Central memory CD8-positive, alpha-beta T cell (primary cell): ENCODE results near the gene HSD17B8.
A peak's percentile ranks its signal among the peaks of the same experiment; 100 is the strongest.

Experiments used
- ATAC-seq: fragments of 150-1000 bp; cut with Tn5 transposase; replicated peaks from 2 replicates; pipeline ENCODE4 v1.10.0; 2022; ENCODE audit warnings: mild to moderate bottlenecking, moderate FRiP score, moderate number of reproducible peaks; ENCODE audit not compliant: poor library complexity, severe bottlenecking; ENCODE audit errors: extremely low read depth
- DNase-seq, 2 donors: peaks; one replicate each; pipeline ENCODE4 v3.0.0; 2021; ENCODE audit warnings: low spot score in 2 of 2
- H3K27ac Mint-ChIP-seq: one replicate; pipeline ENCODE4 v1.8.0; 2022; ENCODE audit warnings: low read depth, mild to moderate bottlenecking, moderate library complexity, mixed read lengths
- H3K27me3 Mint-ChIP-seq: one replicate; pipeline ENCODE4 v1.8.0; 2022; ENCODE audit warnings: mixed read lengths
- H3K36me3 Mint-ChIP-seq: one replicate; pipeline ENCODE4 v1.8.0; 2022; ENCODE audit warnings: mild to moderate bottlenecking, moderate library complexity, mixed read lengths; ENCODE audit not compliant: insufficient read depth
- H3K4me1 Mint-ChIP-seq: one replicate; pipeline ENCODE4 v1.8.0; 2022; ENCODE audit warnings: mixed read lengths
- H3K4me3 Mint-ChIP-seq: one replicate; pipeline ENCODE4 v1.8.0; 2022; ENCODE audit warnings: mild to moderate bottlenecking, moderate library complexity, mixed read lengths
- H3K9me3 Mint-ChIP-seq: one replicate; pipeline ENCODE4 v1.8.0; 2022; ENCODE audit warnings: mixed read lengths

Gene HSD17B8

DNA sequence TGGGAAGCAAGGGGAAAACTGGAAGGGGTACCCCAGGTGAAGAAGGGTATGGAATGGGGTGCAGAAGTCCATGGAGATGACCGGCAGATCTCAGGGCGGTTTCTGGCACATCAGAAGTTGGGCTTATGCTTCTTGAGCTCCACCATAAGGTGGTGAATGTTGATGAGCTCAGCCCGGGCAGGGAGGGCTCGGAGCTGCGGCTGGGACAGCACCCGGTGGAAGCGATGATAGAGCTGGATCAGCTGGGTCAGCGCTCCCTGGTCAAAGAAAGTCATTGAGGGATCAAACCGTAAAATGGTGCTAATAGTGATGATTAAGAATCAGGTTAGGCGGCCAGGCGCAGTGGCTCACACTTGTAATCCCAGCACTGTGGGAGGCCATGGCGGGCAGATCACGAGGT is 46.3 kb downstream of the HSD17B8 start:
- DNase-seq: no peak
- Mint-ChIP-seq H3K27ac (no peak overlapping the region), H3K9me3 (no peaks in the 10 kb centered on the region), H3K27me3 (no peaks in the 10 kb centered on the region), H3K36me3 (peaks cover 33% of the 10 kb centered on the region), H3K4me1 (peaks cover 36% of the 10 kb centered on the region), H3K4me3 (no peak overlapping the region)
- no peak for ATAC-seq

GRCh38 chr6:33251395-33252012 is 47.0 kb downstream of the HSD17B8 start:
- Mint-ChIP-seq H3K36me3 (peaks cover 35% of the 10 kb centered on the region), H3K9me3 (no peaks in the 10 kb centered on the region), H3K4me1 (peaks cover 36% of the 10 kb centered on the region), H3K27me3 (no peaks in the 10 kb centered on the region), H3K4me3 (peak overlapping the region; percentile 8), H3K27ac (no peak overlapping the region)
- no peak for ATAC-seq
- no peak for DNase-seq

- Mint-ChIP-seq H3K36me3 (peaks cover 39% of the 10 kb centered on the region), H3K4me1 (peaks cover 36% of the 10 kb centered on the region), H3K4me3 (no peak overlapping the region), H3K9me3 (no peaks in the 10 kb centered on the region), H3K27ac (no peak overlapping the region), H3K27me3 (no peaks in the 10 kb centered on the region)
- no peak for ATAC-seq
- DNase-seq: no peak
Observed at GRCh38 chr6:33252759-33253158, 48.3 kb downstream of the HSD17B8 start.

GRCh38 chr6:33254591-33254990 is 50.1 kb downstream of the HSD17B8 start:
- Mint-ChIP-seq H3K27me3 (no peaks in the 10 kb centered on the region), H3K27ac (no peak overlapping the region), H3K4me1 (peaks cover 20% of the 10 kb centered on the region), H3K4me3 (no peak overlapping the region), H3K9me3 (no peaks in the 10 kb centered on the region), H3K36me3 (peaks cover 33% of the 10 kb centered on the region)
- DNase-seq: no peak
- no peak for ATAC-seq
